Measurements from ENCODE around the gene FYB1.
A peak's percentile ranks its signal among the peaks of the same experiment; 100 is the strongest.

FYB1 gene

GRCh38 chr5:39203275-39203922, 16.0 kb downstream of the FYB1 start:
- DNase-seq, result peak in 1 of 5 donors; percentile 44

- DNase-seq, result peak in 3 of 5 donors; percentile 29 to 72 (median 58)
These were observed 16.6 kb downstream of the FYB1 start for GRCh38 chr5:39202597-39203274.

- no peak for DNase-seq
These were observed 17.4 kb downstream of the FYB1 start for GRCh38 chr5:39201781-39202596.

GRCh38 chr5:39201160-39201780, 18.1 kb downstream of the FYB1 start:
- no peak for DNase-seq

- DNase-seq, result no peak
These were observed 19.3 kb downstream of the FYB1 start for GRCh38 chr5:39200081-39200480.

GRCh38 chr5:39199335-39199734, 20.0 kb downstream of the FYB1 start:
- DNase-seq, result no peak

- DNase-seq, result no peak
These were observed 21.2 kb downstream of the FYB1 start for GRCh38 chr5:39198127-39198526.

GRCh38 chr5:39197556-39197955, 21.8 kb downstream of the FYB1 start:
- peak; percentile 26 to 78 (median 54) for DNase-seq

- DNase-seq, result no peak
These were observed 24.1 kb downstream of the FYB1 start for GRCh38 chr5:39195198-39195826.

GRCh38 chr5:39194466-39195136, 24.8 kb downstream of the FYB1 start:
- no peak for DNase-seq

GRCh38 chr5:39193553-39194465, 25.6 kb downstream of the FYB1 start:
- DNase-seq, result no peak

GRCh38 chr5:39192450-39193160, 26.8 kb downstream of the FYB1 start:
- no peak for DNase-seq

- DNase-seq, result peak in 1 of 5 donors; percentile 75
These were observed 28.1 kb downstream of the FYB1 start for GRCh38 chr5:39191216-39191615.

- peak in 1 of 5 donors; percentile 41 for DNase-seq
These were observed 28.9 kb downstream of the FYB1 start for GRCh38 chr5:39190311-39191102.

GRCh38 chr5:39189292-39189955, 29.9 kb downstream of the FYB1 start:
- DNase-seq, result peak in 1 of 5 donors; percentile 1

GRCh38 chr5:39187831-39188731, 31.3 kb downstream of the FYB1 start:
- DNase-seq, result no peak

- DNase-seq, result no peak
These were observed 32.4 kb downstream of the FYB1 start for GRCh38 chr5:39186722-39187539.

Data from T-helper 1 cell (primary cell).